HG03354 (cell line): Measurements from ENCODE around the gene PBRM1.

Source experiments
- ATAC-seq: cut with Tn5 transposase; IDR thresholded peaks from one replicate; pipeline ENCODE4 v1.9.1; 2021; ENCODE audit warnings: mild to moderate bottlenecking; ENCODE audit not compliant: unreplicated experiment, poor library complexity, severe bottlenecking

PBRM1 gene

GRCh38 chr3:52517796-52518722, 167.7 kb downstream of the PBRM1 start:
- ATAC-seq: no peak

- ATAC-seq: no peak
Measured at GRCh38 chr3:52516509-52517195, 169.1 kb downstream of the PBRM1 start.

GRCh38 chr3:52515192-52515591, 170.5 kb downstream of the PBRM1 start:
- no peak for ATAC-seq

- no peak for ATAC-seq
Measured at GRCh38 chr3:52514576-52514975, 171.1 kb downstream of the PBRM1 start.

- ATAC-seq: no peak
Measured at GRCh38 chr3:52513281-52513680, 172.4 kb downstream of the PBRM1 start.

- no peak for ATAC-seq
Measured at GRCh38 chr3:52512727-52513126, 173.0 kb downstream of the PBRM1 start.

GRCh38 chr3:52512105-52512504, 173.6 kb downstream of the PBRM1 start:
- no peak for ATAC-seq

GRCh38 chr3:52511509-52511908, 174.2 kb downstream of the PBRM1 start:
- ATAC-seq: no peak

GRCh38 chr3:52509753-52510328, 175.9 kb downstream of the PBRM1 start:
- no peak for ATAC-seq

GRCh38 chr3:52507359-52507758, 178.4 kb downstream of the PBRM1 start:
- no peak for ATAC-seq

GRCh38 chr3:52506266-52506966, 179.3 kb downstream of the PBRM1 start:
- no peak for ATAC-seq

GRCh38 chr3:52504977-52505376, 180.7 kb downstream of the PBRM1 start:
- ATAC-seq: no peak

- ATAC-seq: no peak
Measured at GRCh38 chr3:52503788-52504424, 181.8 kb downstream of the PBRM1 start.

- no peak for ATAC-seq
Measured at GRCh38 chr3:52502808-52503350, 182.8 kb downstream of the PBRM1 start.

GRCh38 chr3:52502001-52502400, 183.7 kb downstream of the PBRM1 start:
- no peak for ATAC-seq

- ATAC-seq: no peak
Measured at GRCh38 chr3:52501046-52501445, 184.7 kb downstream of the PBRM1 start.

GRCh38 chr3:52498137-52499054, 187.3 kb downstream of the PBRM1 start:
- no peak for ATAC-seq
